Lower lobe of right lung (tissue), 2 donors: ENCODE data around the gene LTBP3. TPM values are rescaled to one million over a fixed set of nuclear protein-coding genes. Genes with fewer than 3 reads are reported as not detected.

ENCODE experiments used
- ATAC-seq, 2 donors: fragments of 200-7000 bp; cut with Tn5 transposase; one replicate each; pipeline ENCODE4 v1.9.1; 2020 to 2022; ENCODE audit warnings: mild to moderate bottlenecking in 2 of 2, moderate library complexity in 2 of 2
- DNase-seq: peaks from one replicate; pipeline ENCODE4 v3.0.0-alpha.2; 2020
- H3K27ac ChIP-seq: fragments of 200-600 bp; one replicate; pipeline ENCODE4 v1.8.0; 2022
- H3K27me3 ChIP-seq: fragments of 200-600 bp; one replicate; pipeline ENCODE4 v1.8.0; 2022; ENCODE audit warnings: low read depth
- H3K36me3 ChIP-seq: fragments of 200-600 bp; one replicate; pipeline ENCODE4 v1.8.0; 2022; ENCODE audit warnings: mild to moderate bottlenecking
- H3K4me1 ChIP-seq: fragments of 200-600 bp; one replicate; pipeline ENCODE4 v1.8.0; 2022
- H3K4me3 ChIP-seq: fragments of 200-600 bp; one replicate; pipeline ENCODE4 v1.8.0; 2022; ENCODE audit warnings: mild to moderate bottlenecking
- H3K9me3 ChIP-seq: fragments of 200-600 bp; one replicate; pipeline ENCODE4 v1.8.0; 2022
- intact Hi-C: fragments of 100-400 bp; cut with DNase I; formaldehyde crosslinking; loops from one replicate; pipeline ENCODE4 v1.11.0; 2022
- total RNA-seq: library from RNA; stranded (reverse); fragmentation: NEBNext Ultra II Directional; extraction: Animal tissue kit (Norgen Biotek cat#: 25700); gene quantifications from one replicate; pipeline ENCODE4 v1.2.1, GENCODE V29; 2021
- TF ChIP-seq, protein P1 (sequence below): fragments of 200-600 bp; IDR thresholded peaks from one replicate; pipeline ENCODE4 v1.8.0; 2022; ENCODE audit warnings: antibody characterized with exemption, mild to moderate bottlenecking
- donor health status: DM: no; HTN: yes; CAD: no; lungs with severe emphysema.

LTBP3 gene
- total RNA-seq, 1 donor from 2014 or later: 98.7 TPM

DNA sequence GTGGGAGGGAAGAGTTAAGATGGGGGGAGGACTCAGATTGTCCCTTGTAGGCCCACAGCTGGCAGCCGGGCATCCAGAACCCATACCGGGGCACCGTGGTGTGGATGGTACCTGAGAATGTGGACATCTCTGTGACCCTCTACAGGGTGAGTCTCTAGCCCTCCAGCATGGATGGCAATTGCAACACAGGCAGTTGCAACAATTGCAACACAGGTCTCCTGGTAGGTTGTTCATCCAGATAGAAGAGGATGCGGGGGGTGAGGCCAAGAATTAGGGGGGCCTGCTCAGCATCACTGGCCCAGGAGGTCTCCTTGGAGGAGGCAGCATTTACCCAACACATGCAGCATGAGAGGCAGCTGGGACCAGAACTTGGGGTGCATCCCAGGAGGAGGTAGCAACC is 21.1 kb upstream of the LTBP3 start:
- Histone ChIP-seq H3K36me3 (peaks cover 50% of the 10 kb centered on the region), H3K4me1 (peaks cover 39% of the 10 kb centered on the region), H3K27ac (no peak overlapping the region), H3K4me3 (no peak overlapping the region), H3K9me3 (no peaks in the 10 kb centered on the region), H3K27me3 (no peaks in the 10 kb centered on the region)
- DNase-seq (no peak), ATAC-seq (no peak)
- intact Hi-C loops: no loop called here
- TF ChIP-seq, protein P1, sequence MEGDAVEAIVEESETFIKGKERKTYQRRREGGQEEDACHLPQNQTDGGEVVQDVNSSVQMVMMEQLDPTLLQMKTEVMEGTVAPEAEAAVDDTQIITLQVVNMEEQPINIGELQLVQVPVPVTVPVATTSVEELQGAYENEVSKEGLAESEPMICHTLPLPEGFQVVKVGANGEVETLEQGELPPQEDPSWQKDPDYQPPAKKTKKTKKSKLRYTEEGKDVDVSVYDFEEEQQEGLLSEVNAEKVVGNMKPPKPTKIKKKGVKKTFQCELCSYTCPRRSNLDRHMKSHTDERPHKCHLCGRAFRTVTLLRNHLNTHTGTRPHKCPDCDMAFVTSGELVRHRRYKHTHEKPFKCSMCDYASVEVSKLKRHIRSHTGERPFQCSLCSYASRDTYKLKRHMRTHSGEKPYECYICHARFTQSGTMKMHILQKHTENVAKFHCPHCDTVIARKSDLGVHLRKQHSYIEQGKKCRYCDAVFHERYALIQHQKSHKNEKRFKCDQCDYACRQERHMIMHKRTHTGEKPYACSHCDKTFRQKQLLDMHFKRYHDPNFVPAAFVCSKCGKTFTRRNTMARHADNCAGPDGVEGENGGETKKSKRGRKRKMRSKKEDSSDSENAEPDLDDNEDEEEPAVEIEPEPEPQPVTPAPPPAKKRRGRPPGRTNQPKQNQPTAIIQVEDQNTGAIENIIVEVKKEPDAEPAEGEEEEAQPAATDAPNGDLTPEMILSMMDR: no peak

DNA sequence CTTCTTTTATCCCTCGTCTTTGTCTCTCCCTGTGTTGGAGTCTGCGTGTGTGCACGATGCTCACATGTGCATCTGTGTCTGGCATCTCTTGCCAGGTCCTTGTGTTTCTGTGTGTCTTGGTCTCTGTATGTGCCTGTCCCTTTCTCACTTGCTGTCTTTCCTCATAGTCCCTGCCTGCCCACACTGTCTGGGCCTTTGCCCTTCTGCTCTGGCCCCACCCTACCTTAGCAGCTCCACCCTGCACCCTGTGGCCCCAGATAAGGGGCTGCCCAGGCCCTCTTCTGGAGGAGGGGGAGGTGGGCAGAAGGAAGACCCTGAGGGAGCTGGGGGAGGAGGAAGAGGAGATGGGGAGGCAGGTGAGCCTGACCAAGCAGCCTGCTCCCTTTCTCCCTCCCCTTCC is 20.5 kb upstream of the LTBP3 start:
- intact Hi-C loops: no loop called here

DNA sequence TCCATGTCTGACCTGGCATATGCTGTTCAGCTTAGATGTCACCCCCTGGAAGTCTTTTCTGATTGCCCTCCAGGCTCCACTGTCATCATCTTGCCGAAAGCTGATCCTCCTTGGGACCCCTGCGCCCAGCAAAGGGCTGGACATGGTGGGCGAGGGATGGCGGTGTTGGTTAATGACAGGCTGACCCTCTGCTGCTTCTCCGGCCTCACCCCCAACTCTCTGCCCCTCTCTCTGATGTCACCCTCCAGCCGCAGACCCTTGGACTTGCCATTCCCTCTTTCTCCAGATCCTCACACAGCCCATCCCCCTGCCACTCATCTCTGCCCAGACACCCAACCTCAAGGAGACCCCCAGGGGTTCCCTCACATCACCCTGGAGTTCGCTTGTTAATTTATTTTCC is 20.0 kb upstream of the LTBP3 start:
- DNase-seq: no peak
- no peak for ATAC-seq
- H3K4me3 ChIP-seq: peak overlapping the region; percentile 81
- TF ChIP-seq, protein P1: no peak
- H3K27ac ChIP-seq: peak overlapping the region; percentile 94
- no peaks in the 10 kb centered on the region for H3K9me3 ChIP-seq
- intact Hi-C loops: no loop called here
- H3K27me3 ChIP-seq: no peaks in the 10 kb centered on the region
- peaks cover 39% of the 10 kb centered on the region for H3K36me3 ChIP-seq
- H3K4me1 ChIP-seq: peaks cover 48% of the 10 kb centered on the region

More for the DNA sequence above, 20.5 kb upstream of the LTBP3 start:
- Histone ChIP-seq H3K9me3 (no peaks in the 10 kb centered on the region), H3K36me3 (peaks cover 44% of the 10 kb centered on the region), H3K27me3 (no peaks in the 10 kb centered on the region), H3K27ac (no peak overlapping the region), H3K4me3 (no peak overlapping the region), H3K4me1 (peaks cover 42% of the 10 kb centered on the region)
- TF ChIP-seq, protein P1: no peak
- ATAC-seq (no peak), DNase-seq (no peak)

DNA sequence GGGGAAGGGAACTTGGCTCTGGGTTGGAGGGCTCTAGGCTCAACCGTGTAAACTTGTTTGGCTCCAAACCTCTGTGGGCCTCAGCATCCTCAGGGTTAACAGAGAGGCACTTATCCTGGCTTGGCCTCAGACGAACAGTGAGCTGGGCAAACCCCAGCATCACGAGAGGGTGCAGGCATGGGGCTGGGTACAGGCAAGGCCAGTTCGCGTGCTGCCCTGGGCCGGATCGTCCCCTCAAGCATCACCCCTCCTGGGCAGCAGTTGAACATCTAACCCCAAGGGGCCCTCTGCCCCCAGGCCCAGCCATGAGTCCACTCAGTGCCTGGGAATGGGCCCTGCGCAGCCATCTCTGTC is 19.6 kb upstream of the LTBP3 start:
- DNase-seq: no peak
- ATAC-seq: no peak
- H3K4me1 ChIP-seq: peaks cover 49% of the 10 kb centered on the region
- H3K27ac ChIP-seq: peak overlapping the region; percentile 94
- TF ChIP-seq, protein P1: no peak
- H3K27me3 ChIP-seq: no peaks in the 10 kb centered on the region
- peaks cover 35% of the 10 kb centered on the region for H3K36me3 ChIP-seq
- intact Hi-C loops: no loop called here
- H3K4me3 ChIP-seq: peak overlapping the region; percentile 81
- no peaks in the 10 kb centered on the region for H3K9me3 ChIP-seq

DNA sequence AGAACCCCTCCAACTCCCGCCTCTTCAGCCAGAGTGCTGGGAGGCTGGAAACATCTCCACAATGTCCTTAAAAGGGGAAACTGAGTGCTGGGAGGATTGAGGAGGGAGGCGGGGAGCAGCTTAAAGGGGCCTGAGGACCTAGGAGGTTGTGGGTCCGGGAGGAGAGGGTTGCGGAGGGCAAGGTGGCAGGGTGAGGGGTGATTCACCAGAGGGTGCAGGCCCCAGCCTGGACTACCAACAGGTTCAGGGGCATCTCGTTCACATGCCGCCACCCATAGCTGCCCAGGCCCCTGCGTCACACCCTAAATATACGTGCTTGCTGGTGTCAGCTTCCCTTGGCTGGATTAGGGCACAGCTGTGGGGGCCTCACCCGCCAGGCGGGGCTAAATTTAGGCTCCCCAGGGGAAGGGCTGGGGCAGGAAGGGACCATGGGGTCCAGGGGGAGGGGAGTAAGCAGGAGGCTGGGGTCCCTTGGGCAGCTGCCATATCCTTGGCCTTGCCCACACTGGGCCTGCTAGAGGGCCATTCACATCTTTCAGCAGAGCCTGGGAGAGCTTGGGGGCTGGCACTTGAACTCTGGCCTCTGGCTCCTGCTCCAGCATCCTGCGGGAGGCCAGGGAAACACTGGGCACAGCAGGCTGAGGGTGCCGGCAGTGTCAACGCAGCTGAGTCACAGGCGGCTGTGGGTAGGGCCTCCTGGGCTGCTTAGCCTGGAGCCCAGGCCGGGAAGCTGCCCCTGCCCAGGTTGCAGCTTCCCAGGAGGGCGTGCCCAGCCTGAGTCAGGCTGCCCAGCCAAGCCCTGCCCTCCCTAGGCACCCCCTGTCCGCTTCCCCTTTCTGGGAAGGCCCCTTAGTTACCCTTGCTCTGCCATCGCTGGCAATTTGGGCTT is 19.0 kb upstream of the LTBP3 start:
- intact Hi-C loops: no loop called here
- TF ChIP-seq, protein P1: no peak
- Histone ChIP-seq H3K4me1 (peaks cover 51% of the 10 kb centered on the region), H3K9me3 (no peaks in the 10 kb centered on the region), H3K4me3 (peak overlapping the region; percentile 81), H3K27ac (peak overlapping the region; percentile 94), H3K36me3 (peaks cover 29% of the 10 kb centered on the region), H3K27me3 (no peaks in the 10 kb centered on the region)
- peak; percentile 85 for DNase-seq
- peak; percentile 34 to 50 for ATAC-seq
